SK-N-SH treated with all-trans-retinoic acid at 6 μM for 48 hours (cell line): Measurements from ENCODE around the gene AGAP1.

Experiments used
- BACH2 ChIP-seq: fragments of 250-450 bp; sonication (Bioruptor Pico); IDR thresholded peaks from 2 replicates; pipeline ENCODE4 v1.9.0; 2021; ENCODE audit warnings: mild to moderate bottlenecking, borderline replicate concordance
- CSDC2 ChIP-seq: fragments of 250-450 bp; sonication (Bioruptor Pico); IDR thresholded peaks from 2 replicates; pipeline ENCODE4 v1.5.0; 2020; ENCODE audit warnings: mild to moderate bottlenecking, moderate library complexity
- ESRRG ChIP-seq: fragments of 250-450 bp; sonication (Bioruptor Pico); IDR thresholded peaks from 2 replicates; pipeline ENCODE4 v1.6.1; 2021; ENCODE audit warnings: mild to moderate bottlenecking
- GLIS3 ChIP-seq: fragments of 250-450 bp; sonication (Bioruptor Pico); IDR thresholded peaks from 2 replicates; pipeline ENCODE4 v1.5.0; 2020; ENCODE audit warnings: mild to moderate bottlenecking, moderate library complexity
- POU6F1 ChIP-seq: fragments of 250-450 bp; sonication (Bioruptor Pico); IDR thresholded peaks from 2 replicates; pipeline ENCODE4 v1.8.0; 2021; ENCODE audit warnings: low read depth, mild to moderate bottlenecking, moderate library complexity, borderline replicate concordance
- SNAI2 ChIP-seq: fragments of 250-450 bp; sonication (Bioruptor Pico); IDR thresholded peaks from 2 replicates; pipeline ENCODE4 v1.5.0; 2020; ENCODE audit warnings: mild to moderate bottlenecking, moderate library complexity
- TF ChIP-seq, protein P1 (sequence below): fragments of 250-450 bp; sonication (Bioruptor Pico); IDR thresholded peaks from 2 replicates; pipeline ENCODE4 v1.8.0; 2020; ENCODE audit warnings: mild to moderate bottlenecking, moderate library complexity, borderline replicate concordance
- TF ChIP-seq, protein P2 (sequence below): fragments of 250-450 bp; sonication (Bioruptor Pico); IDR thresholded peaks from 2 replicates; pipeline ENCODE4 v1.5.1; 2021; ENCODE audit warnings: mild to moderate bottlenecking, moderate library complexity
- TF ChIP-seq, protein P3 (sequence below): fragments of 250-450 bp; sonication (Bioruptor Pico); IDR thresholded peaks from 2 replicates; pipeline ENCODE4 v1.5.1; 2020; ENCODE audit warnings: low read depth, mild to moderate bottlenecking, moderate library complexity

DNA sequence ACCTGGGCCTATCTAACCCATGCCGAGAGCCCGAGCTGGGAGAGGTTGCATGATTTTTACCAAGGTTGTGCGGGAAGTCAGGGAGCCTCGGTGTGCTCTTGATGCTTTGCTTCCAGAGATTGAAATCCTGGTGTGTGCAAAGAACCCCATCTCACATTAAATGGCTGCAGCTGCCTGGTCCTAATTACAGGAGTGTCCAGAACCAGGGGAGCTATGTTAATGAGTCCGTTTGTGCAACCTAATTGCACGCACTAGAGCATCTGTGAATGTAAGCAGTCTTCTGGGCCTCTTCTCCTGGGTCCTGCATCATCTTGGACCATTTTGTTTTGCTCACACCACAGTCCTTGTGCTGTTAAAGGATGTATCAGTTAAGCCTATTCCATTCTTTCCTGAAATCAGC lies 263.8 kb downstream of the AGAP1 start:
- TF ChIP-seq, protein P1, sequence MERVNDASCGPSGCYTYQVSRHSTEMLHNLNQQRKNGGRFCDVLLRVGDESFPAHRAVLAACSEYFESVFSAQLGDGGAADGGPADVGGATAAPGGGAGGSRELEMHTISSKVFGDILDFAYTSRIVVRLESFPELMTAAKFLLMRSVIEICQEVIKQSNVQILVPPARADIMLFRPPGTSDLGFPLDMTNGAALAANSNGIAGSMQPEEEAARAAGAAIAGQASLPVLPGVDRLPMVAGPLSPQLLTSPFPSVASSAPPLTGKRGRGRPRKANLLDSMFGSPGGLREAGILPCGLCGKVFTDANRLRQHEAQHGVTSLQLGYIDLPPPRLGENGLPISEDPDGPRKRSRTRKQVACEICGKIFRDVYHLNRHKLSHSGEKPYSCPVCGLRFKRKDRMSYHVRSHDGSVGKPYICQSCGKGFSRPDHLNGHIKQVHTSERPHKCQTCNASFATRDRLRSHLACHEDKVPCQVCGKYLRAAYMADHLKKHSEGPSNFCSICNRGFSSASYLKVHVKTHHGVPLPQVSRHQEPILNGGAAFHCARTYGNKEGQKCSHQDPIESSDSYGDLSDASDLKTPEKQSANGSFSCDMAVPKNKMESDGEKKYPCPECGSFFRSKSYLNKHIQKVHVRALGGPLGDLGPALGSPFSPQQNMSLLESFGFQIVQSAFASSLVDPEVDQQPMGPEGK (CRISPR knock-in tag) = no peak
- no peak for TF ChIP-seq POU6F1 (CRISPR knock-in tag)
- TF ChIP-seq, protein P2, sequence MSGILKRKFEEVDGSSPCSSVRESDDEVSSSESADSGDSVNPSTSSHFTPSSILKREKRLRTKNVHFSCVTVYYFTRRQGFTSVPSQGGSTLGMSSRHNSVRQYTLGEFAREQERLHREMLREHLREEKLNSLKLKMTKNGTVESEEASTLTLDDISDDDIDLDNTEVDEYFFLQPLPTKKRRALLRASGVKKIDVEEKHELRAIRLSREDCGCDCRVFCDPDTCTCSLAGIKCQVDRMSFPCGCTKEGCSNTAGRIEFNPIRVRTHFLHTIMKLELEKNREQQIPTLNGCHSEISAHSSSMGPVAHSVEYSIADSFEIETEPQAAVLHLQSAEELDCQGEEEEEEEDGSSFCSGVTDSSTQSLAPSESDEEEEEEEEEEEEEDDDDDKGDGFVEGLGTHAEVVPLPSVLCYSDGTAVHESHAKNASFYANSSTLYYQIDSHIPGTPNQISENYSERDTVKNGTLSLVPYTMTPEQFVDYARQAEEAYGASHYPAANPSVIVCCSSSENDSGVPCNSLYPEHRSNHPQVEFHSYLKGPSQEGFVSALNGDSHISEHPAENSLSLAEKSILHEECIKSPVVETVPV = no peak
- no peak for TF ChIP-seq GLIS3 (CRISPR knock-in tag)
- TF ChIP-seq CSDC2 (CRISPR knock-in tag) = no peak
- no peak for TF ChIP-seq SNAI2
- no peak for TF ChIP-seq BACH2 (CRISPR knock-in tag)
- TF ChIP-seq ESRRG (CRISPR knock-in tag) = no peak
- TF ChIP-seq, protein P3, sequence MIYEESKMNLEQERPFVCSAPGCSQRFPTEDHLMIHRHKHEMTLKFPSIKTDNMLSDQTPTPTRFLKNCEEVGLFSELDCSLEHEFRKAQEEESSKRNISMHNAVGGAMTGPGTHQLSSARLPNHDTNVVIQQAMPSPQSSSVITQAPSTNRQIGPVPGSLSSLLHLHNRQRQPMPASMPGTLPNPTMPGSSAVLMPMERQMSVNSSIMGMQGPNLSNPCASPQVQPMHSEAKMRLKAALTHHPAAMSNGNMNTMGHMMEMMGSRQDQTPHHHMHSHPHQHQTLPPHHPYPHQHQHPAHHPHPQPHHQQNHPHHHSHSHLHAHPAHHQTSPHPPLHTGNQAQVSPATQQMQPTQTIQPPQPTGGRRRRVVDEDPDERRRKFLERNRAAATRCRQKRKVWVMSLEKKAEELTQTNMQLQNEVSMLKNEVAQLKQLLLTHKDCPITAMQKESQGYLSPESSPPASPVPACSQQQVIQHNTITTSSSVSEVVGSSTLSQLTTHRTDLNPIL (CRISPR knock-in tag) = no peak
